IMR-90 (cell line): ENCODE measurements around the gene FAM120A. TPM values are rescaled to one million over a fixed set of nuclear protein-coding genes. Genes with fewer than 3 reads are reported as not detected.

Source experiments
- ATAC-seq: fragments of 200-7000 bp; cut with Tn5 transposase; 2 replicates; pipeline ENCODE4 v1.9.1; 2020; ENCODE audit warnings: low read depth, mild to moderate bottlenecking, moderate library complexity
- BruUV-seq: library from RNA; stranded (reverse); fragments of 400-500 nt; replicated peaks from 2 replicates; lab custom pipeline; 2021; lab: Mats Ljungman, UMichigan
- CTCF ChIA-PET: fragments of 300-600 bp; formaldehyde crosslinking; extraction: SDS; loops from one replicate; lab custom pipeline; 2021; ENCODE audit warnings: antibody characterized with exemption; lab: Yijun Ruan, JAX
- POLR2A ChIA-PET: fragments of 300-600 bp; sonication (Branson Sonifier 250); formaldehyde crosslinking; loops from one replicate; lab custom pipeline; 2022; ENCODE audit warnings: antibody characterized with exemption; ENCODE audit not compliant: unreplicated experiment; lab: Charles Lee
- DNase-seq: peaks from one replicate; pipeline ENCODE4 v3.0.0; 2013
- H2AFZ ChIP-seq: replicated peaks from 2 replicates; pipeline ENCODE3; 2013; ENCODE audit warnings: low read length, mild to moderate bottlenecking; ENCODE audit not compliant: poor library complexity
- H2AK5ac ChIP-seq: 2 replicates; pipeline ENCODE4 v1.6.1; 2013; ENCODE audit warnings: low read depth, low read length, inconsistent platforms
- H2AK9ac ChIP-seq: replicated peaks from 2 replicates; pipeline ENCODE3; 2013; ENCODE audit warnings: mild to moderate bottlenecking, low read depth, low read length, moderate library complexity; ENCODE audit not compliant: poor library complexity
- H2BK120ac ChIP-seq: 2 replicates; pipeline ENCODE4 v1.6.1; 2013; ENCODE audit warnings: low read depth, low read length, inconsistent platforms
- H2BK15ac ChIP-seq: 3 replicates; pipeline ENCODE4 v1.6.1; 2013; ENCODE audit warnings: low read depth, low read length, inconsistent platforms
- H2BK20ac ChIP-seq: 2 replicates; pipeline ENCODE4 v1.6.1; 2013; ENCODE audit warnings: low read depth, mild to moderate bottlenecking, inconsistent platforms, low read length, moderate library complexity
- H2BK5ac ChIP-seq: 2 replicates; pipeline ENCODE4 v1.6.1; 2013; ENCODE audit warnings: mild to moderate bottlenecking, low read depth, low read length, inconsistent platforms; ENCODE audit not compliant: poor library complexity, severe bottlenecking
- H3K14ac ChIP-seq: replicated peaks from 2 replicates; pipeline ENCODE4 v1.6.1; 2013; ENCODE audit warnings: low read depth, low read length, inconsistent platforms
- H3K18ac ChIP-seq: 2 replicates; pipeline ENCODE4 v1.6.1; 2013; ENCODE audit warnings: low read depth, low read length, control low read depth
- H3K23ac ChIP-seq: 2 replicates; pipeline ENCODE4 v1.6.1; 2013; ENCODE audit warnings: low read depth, low read length, inconsistent platforms
- H3K27ac ChIP-seq: 2 replicates; pipeline ENCODE4 v1.5.1; 2013; ENCODE audit warnings: mild to moderate bottlenecking, control low read depth, low read length; ENCODE audit not compliant: insufficient read depth
- H3K27me3 ChIP-seq: 2 replicates; pipeline ENCODE4 v1.6.1; 2013; ENCODE audit warnings: low read length; ENCODE audit not compliant: control insufficient read depth, insufficient read depth
- H3K36me3 ChIP-seq: 2 replicates; pipeline ENCODE4 v1.6.1; 2013; ENCODE audit warnings: low read length, mixed read lengths; ENCODE audit not compliant: control insufficient read depth, insufficient read depth
- H3K4ac ChIP-seq: 2 replicates; pipeline ENCODE4 v1.6.1; 2013; ENCODE audit warnings: low read depth, low read length, inconsistent platforms
- H3K4me1 ChIP-seq: 2 replicates; pipeline ENCODE4 v1.6.1; 2013; ENCODE audit warnings: low read length, mixed read lengths; ENCODE audit not compliant: control insufficient read depth, insufficient read depth
- H3K4me2 ChIP-seq: 2 replicates; pipeline ENCODE4 v1.6.1; 2013; ENCODE audit warnings: low read depth, mild to moderate bottlenecking, control low read depth, low read length, moderate library complexity
- H3K4me3 ChIP-seq: 2 replicates; pipeline ENCODE4 v1.5.1; 2013; ENCODE audit warnings: low read depth, mild to moderate bottlenecking, control low read depth, low read length, moderate library complexity; ENCODE audit not compliant: insufficient read depth
- H3K56ac ChIP-seq: 2 replicates; pipeline ENCODE4 v1.6.1; 2013; ENCODE audit warnings: low read length, inconsistent platforms; ENCODE audit not compliant: insufficient read depth; ENCODE audit errors: extremely low read depth
- H3K79me1 ChIP-seq, 2 experiments: 2 replicates each; pipeline ENCODE4 v1.6.1; 2013; ENCODE audit warnings: low read length in 2 of 2, inconsistent platforms in 1 of 2, low read depth in 1 of 2
- H3K9ac ChIP-seq: 2 replicates; pipeline ENCODE4 v1.6.1; 2013; ENCODE audit warnings: low read depth, low read length, control low read depth
- H3K9me1 ChIP-seq: 2 replicates; pipeline ENCODE4 v1.6.1; 2013; ENCODE audit warnings: low read length, inconsistent platforms; ENCODE audit not compliant: insufficient read depth
- H3K9me3 ChIP-seq: 2 replicates; pipeline ENCODE4 v1.6.1; 2013; ENCODE audit warnings: low read length; ENCODE audit not compliant: control insufficient read depth, insufficient read depth
- H4K20me1 ChIP-seq: 2 replicates; pipeline ENCODE4 v1.6.1; 2013; ENCODE audit warnings: low read length, inconsistent platforms; ENCODE audit not compliant: insufficient read depth
- H4K5ac ChIP-seq: 2 replicates; pipeline ENCODE4 v1.6.1; 2013; ENCODE audit warnings: mild to moderate bottlenecking, low read depth, low read length, control low read depth
- H4K8ac ChIP-seq, 2 experiments: 2 replicates each; pipeline ENCODE4 v1.6.1; 2013; ENCODE audit warnings: low read depth in 2 of 2, low read length in 2 of 2, control low read depth in 1 of 2, inconsistent platforms in 1 of 2
- H4K91ac ChIP-seq: 2 replicates; pipeline ENCODE4 v1.6.1; 2013; ENCODE audit warnings: low read depth, low read length, inconsistent platforms; ENCODE audit not compliant: insufficient read depth
- CEBPB ChIP-seq: IDR thresholded peaks from 2 replicates; pipeline ENCODE4 v1.6.1; 2012; ENCODE audit warnings: low read depth, low read length, improper control_type of control experiment
- CTCF ChIP-seq: conservative IDR thresholded peaks from 2 replicates; pipeline ENCODE4 v1.5.1; 2012; ENCODE audit warnings: mild to moderate bottlenecking, low read depth, low read length, improper control_type of control experiment
- MAFK ChIP-seq: IDR thresholded peaks from 2 replicates; pipeline ENCODE4 v1.6.1; 2012; ENCODE audit warnings: low read depth, low read length, improper control_type of control experiment
- WGBS, 2 experiments: methylation state at CpG; one replicate each; pipeline versions ENCODE4 v1.1.5 to v1.1.7; 2013; ENCODE audit warnings: missing lambda C conversion rate in 2 of 2; ENCODE audit not compliant: insufficient read length in 1 of 2; ENCODE audit errors: extremely low coverage in 2 of 2; 5-methylcytosine and 5-hydroxymethylcytosine counted together
- dilution Hi-C: fragments of 300-500 bp; cut with HindIII; formaldehyde crosslinking; loops from one replicate; pipeline ENCODE4 v1.14.3; 2018; ENCODE audit warnings: low sequenced_read_pairs; ENCODE audit not compliant: unreplicated experiment
- in situ Hi-C: fragments of 300-500 bp; cut with MboI; formaldehyde crosslinking; loops from 3 replicates; pipeline ENCODE4 v1.14.3; 2019; ENCODE audit warnings: low sequenced_read_pairs, inconsistent platforms, mixed read lengths
- intact Hi-C: fragments of 100-400 bp; cut with micrococcal nuclease; formaldehyde crosslinking; loops from 2 replicates; pipeline ENCODE4 v1.10.0; 2022
- polyA plus RNA-seq, 3 experiments: library from polyadenylated mRNA; depleted of rRNA; stranded (reverse); fragments of >200 nt; gene quantifications; 2 replicates each; pipeline ENCODE4 v1.2.3, GENCODE V29; 2012; ENCODE audit warnings: low replicate concordance in 1 of 3
- total RNA-seq: library from RNA; depleted of rRNA; stranded (reverse); fragments of >200 nt; gene quantifications from 2 replicates; pipeline ENCODE4 v1.2.3, GENCODE V29; 2012

The FAM120A gene
- total and polyA plus RNA-seq, 2 of the 4 experiments (the other 2 are of a cell fraction): 61.6 to 75.1 TPM

GRCh38 chr9:93565089-93565488, 113.6 kb downstream of the FAM120A start:
- no peak overlapping the region for H3K18ac ChIP-seq
- H2BK20ac ChIP-seq: no peak overlapping the region
- H2AK5ac ChIP-seq: no peak overlapping the region
- H3K27me3 ChIP-seq: no peaks in the 10 kb centered on the region
- TF ChIP-seq CTCF (no peak), CEBPB (no peak), MAFK (no peak)
- dilution Hi-C loops: loop anchor here (10.0 kb wide), 1 partner anchor 100 kb away; no protein-coding TSS in a partner anchor
- ChIA-PET POLR2A (no interaction called here), CTCF (interaction anchor here (0.7 kb wide), 1 partner anchor 562 kb away, joined by 3 read pairs; no protein-coding TSS in a partner anchor)
- no peak overlapping the region for H4K5ac ChIP-seq
- H3K27ac ChIP-seq: no peak overlapping the region
- H3K56ac ChIP-seq: no peak overlapping the region
- H3K4me1 ChIP-seq: peaks cover 7% of the 10 kb centered on the region
- no peaks in the 10 kb centered on the region for H4K20me1 ChIP-seq
- peaks cover 12% of the 10 kb centered on the region for H3K9me1 ChIP-seq
- H3K36me3 ChIP-seq: peaks cover 23% of the 10 kb centered on the region
- intact Hi-C loops: loop anchor here (10.0 kb wide), 1 partner anchor 250 kb away; no protein-coding TSS in a partner anchor
- no TSS peak for BruUV-seq
- H2AFZ ChIP-seq: no peak overlapping the region
- DNase-seq (no peak), ATAC-seq (no peak)
- in situ Hi-C loops: loop anchor here (10.0 to 25.0 kb wide), 2 partner anchors 110 to 453 kb away; partner anchors contain the start of genes FAM120A and FAM120AOS
- no peak overlapping the region for H3K23ac ChIP-seq
- no peak overlapping the region for H3K9ac ChIP-seq
- peaks cover 9 to 21% of the 10 kb centered on the region in 2 experiments for H3K79me1 ChIP-seq
- no peak overlapping the region for H3K4me2 ChIP-seq
- H2BK5ac ChIP-seq: no peak overlapping the region
- no CpG with 5 or more reads among the region's 4 CpGs for WGBS, 2 experiments
- no peak overlapping the region for H2BK15ac ChIP-seq
- H3K9me3 ChIP-seq: no peaks in the 10 kb centered on the region
- H2BK120ac ChIP-seq: no peak overlapping the region
- H4K8ac ChIP-seq: no peak overlapping the region
- no peak overlapping the region for H3K4me3 ChIP-seq
- no peak overlapping the region for H4K91ac ChIP-seq
- H3K4ac ChIP-seq: no peak overlapping the region
- H2AK9ac ChIP-seq: no peak overlapping the region
- no peak overlapping the region for H3K14ac ChIP-seq
